ENCODE data around the gene IQSEC2.

The IQSEC2 gene

GRCh38 chrX:53269536-53270107 is 11.8 kb downstream of the IQSEC2 start:
- no peak for TF ChIP-seq CTCF (IDR thresholded peaks at IDR 0.05; ENCODE audit: control insufficient read depth, extremely low read depth, insufficient read depth)
- no peak overlapping the region for H3K4me3 ChIP-seq (ENCODE audit: low read depth, low read length)
- no peak for DNase-seq (ENCODE audit: low read depth)

GRCh38 chrX:53268173-53268572 is 13.2 kb downstream of the IQSEC2 start:
- DNase-seq (ENCODE audit: low read depth): no peak
- H3K4me3 ChIP-seq (ENCODE audit: low read depth, low read length): no peak overlapping the region
- TF ChIP-seq CTCF (IDR thresholded peaks at IDR 0.05; ENCODE audit: control insufficient read depth, extremely low read depth, insufficient read depth): no peak

GRCh38 chrX:53266914-53267313 is 14.5 kb downstream of the IQSEC2 start:
- no peak overlapping the region for H3K4me3 ChIP-seq (ENCODE audit: low read depth, low read length)
- no peak for DNase-seq (ENCODE audit: low read depth)
- TF ChIP-seq CTCF (IDR thresholded peaks at IDR 0.05; ENCODE audit: control insufficient read depth, extremely low read depth, insufficient read depth): no peak

GRCh38 chrX:53265771-53266574 is 15.4 kb downstream of the IQSEC2 start:
- TF ChIP-seq CTCF (IDR thresholded peaks at IDR 0.05; ENCODE audit: control insufficient read depth, extremely low read depth, insufficient read depth): no peak
- DNase-seq (ENCODE audit: low read depth): no peak
- no peak overlapping the region for H3K4me3 ChIP-seq (ENCODE audit: low read depth, low read length)

- TF ChIP-seq CTCF (IDR thresholded peaks at IDR 0.05; ENCODE audit: control insufficient read depth, extremely low read depth, insufficient read depth): no peak
- no peak for DNase-seq (ENCODE audit: low read depth)
Measured at GRCh38 chrX:53263597-53264094, 17.7 kb downstream of the IQSEC2 start.

GRCh38 chrX:53262918-53263394 is 18.4 kb downstream of the IQSEC2 start:
- H3K4me3 ChIP-seq (ENCODE audit: low read depth, low read length): no peak overlapping the region
- no peak for TF ChIP-seq CTCF (IDR thresholded peaks at IDR 0.05; ENCODE audit: control insufficient read depth, extremely low read depth, insufficient read depth)
- peak; percentile 28 for DNase-seq (ENCODE audit: low read depth)

More at GRCh38 chrX:53263597-53264094, 17.7 kb downstream of the IQSEC2 start:
- H3K4me3 ChIP-seq (ENCODE audit: low read depth, low read length): no peak overlapping the region
